PC-3 (cell line): ENCODE results near the gene PHC2.

Experiments used
- EZH2 ChIP-seq: fragments of 300-600 bp; sonication (generic); IDR thresholded peaks from one replicate; pipeline ENCODE4 v1.6.1; 2017; ENCODE audit warnings: antibody characterized with exemption, mild to moderate bottlenecking, low read length; ENCODE audit not compliant: unreplicated experiment
- EZH2phosphoT487 ChIP-seq: fragments of 300-600 bp; sonication (generic); IDR thresholded peaks from 2 replicates; pipeline ENCODE4 v1.6.1; 2018; ENCODE audit warnings: mild to moderate bottlenecking, antibody characterized with exemption, low read length, borderline replicate concordance
- TF ChIP-seq, protein P1 (sequence below): fragments of 300-600 bp; sonication (generic); conservative IDR thresholded peaks from 2 replicates; pipeline ENCODE4 v1.5.1; 2017; ENCODE audit warnings: antibody characterized with exemption, low read depth, mild to moderate bottlenecking, low read length

DNA sequence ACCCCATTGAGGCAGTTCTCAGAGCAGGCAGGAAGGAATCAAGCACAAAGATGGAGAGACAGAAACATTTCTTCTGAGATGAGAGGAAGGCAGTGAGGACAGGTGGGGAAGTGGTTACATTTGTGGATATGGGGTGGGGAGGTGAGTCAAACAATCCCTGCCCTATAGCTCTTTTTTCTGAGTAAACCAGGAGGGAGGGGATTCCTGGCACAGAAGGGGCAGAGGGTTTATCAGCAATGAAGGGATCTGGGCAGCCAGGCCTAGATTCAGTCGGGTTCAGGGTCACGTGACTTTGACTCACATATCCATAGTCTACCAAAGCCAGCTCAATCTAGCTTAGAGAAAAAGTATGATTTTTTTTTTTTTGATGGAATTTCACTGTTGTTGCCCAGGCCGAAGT, 15.7 kb upstream of the PHC2 start:
- TF ChIP-seq EZH2phosphoT487 (no peak), EZH2 (no peak)
- TF ChIP-seq, protein P1, sequence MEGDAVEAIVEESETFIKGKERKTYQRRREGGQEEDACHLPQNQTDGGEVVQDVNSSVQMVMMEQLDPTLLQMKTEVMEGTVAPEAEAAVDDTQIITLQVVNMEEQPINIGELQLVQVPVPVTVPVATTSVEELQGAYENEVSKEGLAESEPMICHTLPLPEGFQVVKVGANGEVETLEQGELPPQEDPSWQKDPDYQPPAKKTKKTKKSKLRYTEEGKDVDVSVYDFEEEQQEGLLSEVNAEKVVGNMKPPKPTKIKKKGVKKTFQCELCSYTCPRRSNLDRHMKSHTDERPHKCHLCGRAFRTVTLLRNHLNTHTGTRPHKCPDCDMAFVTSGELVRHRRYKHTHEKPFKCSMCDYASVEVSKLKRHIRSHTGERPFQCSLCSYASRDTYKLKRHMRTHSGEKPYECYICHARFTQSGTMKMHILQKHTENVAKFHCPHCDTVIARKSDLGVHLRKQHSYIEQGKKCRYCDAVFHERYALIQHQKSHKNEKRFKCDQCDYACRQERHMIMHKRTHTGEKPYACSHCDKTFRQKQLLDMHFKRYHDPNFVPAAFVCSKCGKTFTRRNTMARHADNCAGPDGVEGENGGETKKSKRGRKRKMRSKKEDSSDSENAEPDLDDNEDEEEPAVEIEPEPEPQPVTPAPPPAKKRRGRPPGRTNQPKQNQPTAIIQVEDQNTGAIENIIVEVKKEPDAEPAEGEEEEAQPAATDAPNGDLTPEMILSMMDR = no peak
